Measurements from ENCODE around the gene RPS10.

GRCh38 chr6:34465531-34466241 lies 39.8 kb upstream of the RPS10 start, which contains the start of gene PACSIN1:
- no peak for TF ChIP-seq POLR2A (IDR thresholded peaks at IDR 0.05; ENCODE audit: low read length)
- no peak for TF ChIP-seq GATA1 (IDR thresholded peaks at IDR 0.05; ENCODE audit: low read depth, low read length)

Measured in erythroblast (primary cell).